Esophagus (tissue), 2 donors: Measurements from ENCODE around the gene SOWAHA. TPM values are rescaled to one million over a fixed set of nuclear protein-coding genes. Genes with fewer than 3 reads are reported as not detected.

Source experiments
- H3K27ac ChIP-seq, 2 donors: one replicate each; pipeline ENCODE4 v1.5.1; 2013; ENCODE audit warnings: low read depth in 2 of 2, mild to moderate bottlenecking in 2 of 2, inconsistent platforms in 1 of 2, low read length in 1 of 2, moderate library complexity in 1 of 2
- H3K27me3 ChIP-seq, 2 donors: one replicate each; pipeline ENCODE4 v1.6.1; 2013; ENCODE audit warnings: low read length in 2 of 2, control low read depth in 1 of 2, mild to moderate bottlenecking in 1 of 2; ENCODE audit not compliant: insufficient read depth in 2 of 2, control insufficient read depth in 1 of 2
- H3K36me3 ChIP-seq, 2 donors: one replicate each; pipeline ENCODE4 v1.6.1; 2013; ENCODE audit warnings: low read length in 1 of 2; ENCODE audit not compliant: control insufficient read depth in 2 of 2, insufficient read depth in 2 of 2
- H3K4me1 ChIP-seq, 2 donors: one replicate each; pipeline ENCODE4 v1.6.1; 2013; ENCODE audit warnings: low read length in 1 of 2; ENCODE audit not compliant: control insufficient read depth in 2 of 2, insufficient read depth in 2 of 2
- H3K4me3 ChIP-seq, 2 donors: one replicate each; pipeline ENCODE4 v1.5.1; 2013; ENCODE audit warnings: low read length in 2 of 2, mild to moderate bottlenecking in 2 of 2, low read depth in 1 of 2, moderate library complexity in 1 of 2
- H3K9me3 ChIP-seq, 2 donors: one replicate each; pipeline ENCODE4 v1.6.1; 2013; ENCODE audit warnings: mild to moderate bottlenecking in 2 of 2, low read depth in 1 of 2, low read length in 1 of 2, moderate library complexity in 1 of 2; ENCODE audit not compliant: control insufficient read depth in 2 of 2, insufficient read depth in 1 of 2
- WGBS, 2 donors: extraction: QIAGEN DNeasy Blood & Tissue Kit; methylation state at CpG; one replicate each; pipeline ENCODE4 v1.1.7; 2013; 5-methylcytosine and 5-hydroxymethylcytosine counted together
- polyA plus RNA-seq, 2 donors: library from polyadenylated mRNA; stranded (reverse); fragments of 200-250 nt; gene quantifications; one replicate each; pipeline ENCODE4 v1.2.3, GENCODE V29; 2013
- donor health status: healthy with polysubstance abuse.
- donor health status: Bipolar disorder and iron deficiency.

The SOWAHA gene
- polyA plus RNA-seq, 2 donors, result 0.07 to 0.18 TPM

- Histone ChIP-seq H3K9me3 (peaks cover 0 to 3% of the 10 kb centered on the region in 2 donors), H3K4me3 (peak overlapping the region; percentile 57 to 85), H3K27ac (peak overlapping the region; percentile 46 to 74), H3K4me1 (peaks cover 0 to 11% of the 10 kb centered on the region in 2 donors), H3K27me3 (no peaks in the 10 kb centered on the region), H3K36me3 (peaks cover 0 to under 1% of the 10 kb centered on the region in 2 donors)
- WGBS, 2 donors, result 2 to 3% methylated on average over 70 to 75 of the region's 75 CpGs
Observed at GRCh38 chr5:132829742-132830435, 16.8 kb downstream of the SOWAHA start.

GRCh38 chr5:132830436-132831094 lies 17.5 kb downstream of the SOWAHA start, which contains the start of gene SHROOM1:
Gene SHROOM1, minus strand, starts transcription at chr5:132830647. Its CDS starts 4,507 bp downstream, at chr5:132826140.
- Histone ChIP-seq H3K4me1 (peaks cover 0 to 11% of the 10 kb centered on the region in 2 donors), H3K27me3 (no peaks in the 10 kb centered on the region), H3K27ac (peak within 1 kb of the TSS; percentile 46 to 74), H3K9me3 (peaks cover 0 to 3% of the 10 kb centered on the region in 2 donors), H3K36me3 (no peaks in the 10 kb centered on the region), H3K4me3 (peak within 1 kb of the TSS; percentile 57 to 85)
- 4% methylated on average over 62 to 78 of the region's 78 CpGs for WGBS, 2 donors

GRCh38 chr5:132831095-132831860 lies 18.2 kb downstream of the SOWAHA start:
- H3K4me3 ChIP-seq, result peak overlapping the region in 1 of 2 donors; percentile 57
- H3K36me3 ChIP-seq, result no peaks in the 10 kb centered on the region
- no peaks in the 10 kb centered on the region for H3K27me3 ChIP-seq
- peak overlapping the region in 1 of 2 donors; percentile 46 for H3K27ac ChIP-seq
- H3K9me3 ChIP-seq, result peaks cover 0 to 3% of the 10 kb centered on the region in 2 donors
- H3K4me1 ChIP-seq, result peaks cover 0 to 5% of the 10 kb centered on the region in 2 donors
- 80 to 89% methylated on average over 15 of the region's 15 CpGs for WGBS, 2 donors

- Histone ChIP-seq H3K9me3 (peaks cover 0 to 3% of the 10 kb centered on the region in 2 donors), H3K4me1 (peaks cover 0 to 5% of the 10 kb centered on the region in 2 donors), H3K27ac (no peak overlapping the region), H3K36me3 (no peaks in the 10 kb centered on the region), H3K4me3 (no peak overlapping the region), H3K27me3 (no peaks in the 10 kb centered on the region)
- 90 to 94% methylated on average over 5 of the region's 5 CpGs for WGBS, 2 donors
Observed at GRCh38 chr5:132832612-132833011, 19.5 kb downstream of the SOWAHA start.

GRCh38 chr5:132834057-132834456 lies 21.0 kb downstream of the SOWAHA start:
- Histone ChIP-seq H3K9me3 (no peaks in the 10 kb centered on the region), H3K4me3 (no peak overlapping the region), H3K27ac (no peak overlapping the region), H3K36me3 (no peaks in the 10 kb centered on the region), H3K27me3 (no peaks in the 10 kb centered on the region), H3K4me1 (peaks cover 0 to 5% of the 10 kb centered on the region in 2 donors)
- 94 to 98% methylated on average over 3 of the region's 3 CpGs for WGBS, 2 donors

GRCh38 chr5:132836852-132837251 lies 23.8 kb downstream of the SOWAHA start:
- Histone ChIP-seq H3K27me3 (no peaks in the 10 kb centered on the region), H3K4me3 (no peak overlapping the region), H3K36me3 (no peaks in the 10 kb centered on the region), H3K9me3 (no peaks in the 10 kb centered on the region), H3K27ac (no peak overlapping the region), H3K4me1 (peaks cover 0 to 6% of the 10 kb centered on the region in 2 donors)
- 98 to 100% methylated on average over 1 of the region's 1 CpG for WGBS, 2 donors

GRCh38 chr5:132837868-132838267 lies 24.8 kb downstream of the SOWAHA start:
- H3K27ac ChIP-seq, result no peak overlapping the region
- no peak overlapping the region for H3K4me3 ChIP-seq
- H3K36me3 ChIP-seq, result no peaks in the 10 kb centered on the region
- 59 to 72% methylated on average over 2 of the region's 2 CpGs for WGBS, 2 donors
- no peaks in the 10 kb centered on the region for H3K9me3 ChIP-seq
- no peaks in the 10 kb centered on the region for H3K27me3 ChIP-seq
- H3K4me1 ChIP-seq, result peaks cover 0 to 6% of the 10 kb centered on the region in 2 donors

GRCh38 chr5:132838516-132839282 lies 25.6 kb downstream of the SOWAHA start:
- no peaks in the 10 kb centered on the region for H3K27me3 ChIP-seq
- H3K9me3 ChIP-seq, result no peaks in the 10 kb centered on the region
- peak overlapping the region in 1 of 2 donors; percentile 73 for H3K27ac ChIP-seq
- H3K36me3 ChIP-seq, result no peaks in the 10 kb centered on the region
- WGBS, 2 donors, result 55 to 87% methylated on average over 3 of the region's 3 CpGs
- H3K4me3 ChIP-seq, result no peak overlapping the region
- H3K4me1 ChIP-seq, result peaks cover 0 to 6% of the 10 kb centered on the region in 2 donors
